ENCODE results near the gene ST6GAL1. TPM values are rescaled to one million over a fixed set of nuclear protein-coding genes. Genes with fewer than 3 reads are reported as not detected.
"Not testable (repeated sequence)": the region's sequence is repeated elsewhere in the genome, so short reads cannot be mapped to it uniquely, and the experiment has no call there.

Gene ST6GAL1
- total RNA-seq, 1 experiment from 2014 or later, result 0.11 TPM

GRCh38 chr3:186896875-186897274 is 33.5 kb upstream of the ST6GAL1 start:
- Histone ChIP-seq H3K9me3 (replicated peaks) (no peaks in the 10 kb centered on the region), H3K27ac (no peak overlapping the region), H3K27me3 (replicated peaks) (no peaks in the 10 kb centered on the region), H3K4me3 (no peak overlapping the region), H3K36me3 (no peaks in the 10 kb centered on the region), H3K4me1 (replicated peaks) (peaks cover 7% of the 10 kb centered on the region; the same call in 1 of the 2 replicates)
- DNase-seq (ENCODE audit: low read depth in 1 of 2, low spot score in 2 of 2), result no peak

DNA sequence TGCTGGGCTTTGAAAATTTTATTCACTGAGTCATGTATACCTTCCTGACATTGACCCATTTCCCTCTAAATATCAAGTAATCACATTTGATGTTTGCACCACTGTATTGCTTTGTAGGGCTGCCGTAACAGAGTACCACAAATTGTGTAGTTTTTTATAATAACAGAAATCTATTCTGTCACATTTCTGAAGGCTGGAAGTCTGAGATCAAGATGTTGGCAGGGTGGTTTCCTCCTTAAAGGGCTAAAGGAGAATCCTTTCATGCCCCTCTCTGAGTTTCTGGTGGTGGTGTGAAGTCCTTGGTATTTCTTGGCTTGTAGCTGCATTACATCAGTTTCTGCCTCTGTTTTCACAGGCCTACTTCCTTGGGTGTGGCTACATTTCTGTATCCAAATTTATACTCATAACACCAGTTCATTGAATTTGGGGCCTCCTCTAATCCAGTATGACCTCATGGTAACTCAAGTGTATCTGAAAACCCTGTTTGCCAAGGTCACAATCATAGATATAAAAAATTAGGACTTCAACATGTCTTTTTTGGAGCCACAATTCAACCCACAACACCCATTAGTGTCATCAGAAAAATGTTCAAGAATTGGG is 29.1 kb upstream of the ST6GAL1 start:
- Histone ChIP-seq H3K4me3 (no peak overlapping the region), H3K27ac (no peak overlapping the region), H3K9me3 (replicated peaks) (no peaks in the 10 kb centered on the region), H3K27me3 (replicated peaks) (no peaks in the 10 kb centered on the region), H3K36me3 (no peaks in the 10 kb centered on the region), H3K4me1 (replicated peaks) (peaks cover 10% of the 10 kb centered on the region; the same call in 1 of the 2 replicates)
- no peak for DNase-seq (ENCODE audit: low read depth in 1 of 2, low spot score in 2 of 2)

DNA sequence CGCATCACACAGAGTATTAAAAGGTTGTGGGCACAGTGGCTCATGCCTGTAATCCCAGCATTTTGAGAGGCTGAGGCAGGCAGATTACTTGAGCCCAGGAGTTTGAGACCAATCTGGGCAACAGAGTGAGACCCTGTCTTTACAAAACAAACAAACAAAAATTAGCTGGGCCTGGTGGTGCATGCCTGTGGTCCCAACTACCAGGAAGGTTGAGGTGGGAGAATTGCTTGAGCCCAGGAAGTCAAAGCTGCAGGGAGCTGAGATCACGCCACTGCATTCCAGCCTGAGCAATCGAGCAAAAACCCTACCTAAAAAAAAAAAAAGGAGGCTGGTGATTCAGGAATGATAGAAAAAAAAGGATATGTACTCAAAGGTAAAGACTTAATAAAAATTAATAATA is 28.2 kb upstream of the ST6GAL1 start:
- no peak overlapping the region for H3K4me3 ChIP-seq
- H3K27me3 ChIP-seq (replicated peaks), result no peaks in the 10 kb centered on the region
- H3K36me3 ChIP-seq, result no peaks in the 10 kb centered on the region
- H3K9me3 ChIP-seq (replicated peaks), result no peaks in the 10 kb centered on the region
- no peak overlapping the region; the same call in 1 of the 2 replicates for H3K27ac ChIP-seq
- peaks cover 10% of the 10 kb centered on the region; the same call in 1 of the 2 replicates for H3K4me1 ChIP-seq (replicated peaks)
- DNase-seq (ENCODE audit: low read depth in 1 of 2, low spot score in 2 of 2), result peak in 1 of 2 experiments; percentile 33

- Histone ChIP-seq H3K4me3 (no peak overlapping the region), H3K27ac (no peak overlapping the region), H3K4me1 (replicated peaks) (peaks cover 10% of the 10 kb centered on the region; the same call in 1 of the 2 replicates), H3K9me3 (replicated peaks) (no peaks in the 10 kb centered on the region), H3K36me3 (no peaks in the 10 kb centered on the region), H3K27me3 (replicated peaks) (no peaks in the 10 kb centered on the region)
- DNase-seq (ENCODE audit: low read depth in 1 of 2, low spot score in 2 of 2), result no peak
These were observed 27.6 kb upstream of the ST6GAL1 start for GRCh38 chr3:186902713-186903112.

GRCh38 chr3:186903676-186904075 is 26.6 kb upstream of the ST6GAL1 start:
- H3K9me3 ChIP-seq (replicated peaks); H3K4me1 ChIP-seq (replicated peaks); H3K4me3 ChIP-seq; H3K27ac ChIP-seq; H3K27me3 ChIP-seq (replicated peaks); DNase-seq (ENCODE audit: low read depth in 1 of 2, low spot score in 2 of 2); H3K36me3 ChIP-seq: not testable (repeated sequence)

DNA sequence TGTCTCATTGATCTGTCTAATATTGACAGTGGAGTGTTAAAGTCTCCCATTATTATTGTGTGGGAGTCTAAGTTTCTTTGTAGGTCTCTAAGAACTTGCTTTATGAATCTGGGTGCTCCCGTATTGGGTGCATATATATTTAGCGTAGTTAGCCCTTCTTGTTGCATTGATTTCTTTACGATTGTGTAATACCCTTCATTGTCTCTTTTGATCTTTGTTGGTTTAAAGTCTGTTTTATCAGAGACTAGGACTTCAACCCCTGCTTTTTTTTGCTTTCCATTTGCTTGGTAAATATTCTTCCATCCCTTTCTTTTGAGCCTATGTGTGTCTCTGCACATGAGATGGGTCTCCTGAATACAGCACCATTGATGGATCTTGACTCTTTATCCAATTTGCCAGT is 23.3 kb upstream of the ST6GAL1 start:
- not testable (repeated sequence) for H3K4me3 ChIP-seq; H3K9me3 ChIP-seq (replicated peaks); H3K27me3 ChIP-seq (replicated peaks); H3K36me3 ChIP-seq; H3K4me1 ChIP-seq (replicated peaks); H3K27ac ChIP-seq; DNase-seq (ENCODE audit: low read depth in 1 of 2, low spot score in 2 of 2)

DNA sequence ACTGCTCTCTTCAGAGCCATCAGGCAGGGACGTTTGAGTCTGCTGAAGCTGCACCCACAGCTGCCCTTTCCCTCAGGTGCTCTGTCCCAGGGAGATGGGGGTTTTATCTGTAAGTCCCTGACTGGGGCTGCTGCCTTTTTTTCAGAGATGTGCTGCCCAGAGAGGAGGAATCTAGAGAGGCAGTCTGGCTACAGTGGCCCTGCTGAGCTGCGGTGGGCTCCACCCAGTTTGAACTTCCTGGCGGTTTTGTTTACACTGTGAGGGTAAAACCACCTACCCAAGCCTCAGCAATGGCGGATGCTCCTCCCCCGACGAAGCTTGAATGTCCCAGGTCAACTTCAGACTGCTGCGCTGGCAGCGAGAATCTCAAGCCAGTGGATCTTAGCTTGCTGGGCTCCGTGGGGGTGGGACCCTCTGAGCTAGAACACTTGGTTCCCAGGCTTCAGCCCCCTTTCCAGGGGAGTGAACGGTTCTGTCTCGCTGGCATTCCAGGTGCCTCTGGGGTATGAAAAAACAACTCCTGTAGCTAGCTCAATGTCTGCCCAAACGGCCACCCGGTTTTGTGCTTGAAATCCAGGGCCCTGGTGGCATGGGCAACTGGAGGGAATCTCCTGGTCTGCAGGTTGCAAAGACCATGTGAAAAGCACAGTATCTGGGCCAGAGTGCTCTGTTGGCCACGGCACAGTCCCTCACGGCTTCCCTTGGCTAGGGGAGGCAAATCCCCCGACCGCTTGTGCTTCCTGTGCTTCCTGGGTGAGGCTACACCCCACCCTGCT is 21.1 kb upstream of the ST6GAL1 start:
- no peaks in the 10 kb centered on the region for H3K36me3 ChIP-seq
- H3K4me3 ChIP-seq, result no peak overlapping the region
- no peaks in the 10 kb centered on the region for H3K9me3 ChIP-seq (replicated peaks)
- H3K27me3 ChIP-seq (replicated peaks), result no peaks in the 10 kb centered on the region
- H3K27ac ChIP-seq, result no peak overlapping the region
- no peaks in the 10 kb centered on the region for H3K4me1 ChIP-seq (replicated peaks)
- no peak for DNase-seq (ENCODE audit: low read depth in 1 of 2, low spot score in 2 of 2)

DNA sequence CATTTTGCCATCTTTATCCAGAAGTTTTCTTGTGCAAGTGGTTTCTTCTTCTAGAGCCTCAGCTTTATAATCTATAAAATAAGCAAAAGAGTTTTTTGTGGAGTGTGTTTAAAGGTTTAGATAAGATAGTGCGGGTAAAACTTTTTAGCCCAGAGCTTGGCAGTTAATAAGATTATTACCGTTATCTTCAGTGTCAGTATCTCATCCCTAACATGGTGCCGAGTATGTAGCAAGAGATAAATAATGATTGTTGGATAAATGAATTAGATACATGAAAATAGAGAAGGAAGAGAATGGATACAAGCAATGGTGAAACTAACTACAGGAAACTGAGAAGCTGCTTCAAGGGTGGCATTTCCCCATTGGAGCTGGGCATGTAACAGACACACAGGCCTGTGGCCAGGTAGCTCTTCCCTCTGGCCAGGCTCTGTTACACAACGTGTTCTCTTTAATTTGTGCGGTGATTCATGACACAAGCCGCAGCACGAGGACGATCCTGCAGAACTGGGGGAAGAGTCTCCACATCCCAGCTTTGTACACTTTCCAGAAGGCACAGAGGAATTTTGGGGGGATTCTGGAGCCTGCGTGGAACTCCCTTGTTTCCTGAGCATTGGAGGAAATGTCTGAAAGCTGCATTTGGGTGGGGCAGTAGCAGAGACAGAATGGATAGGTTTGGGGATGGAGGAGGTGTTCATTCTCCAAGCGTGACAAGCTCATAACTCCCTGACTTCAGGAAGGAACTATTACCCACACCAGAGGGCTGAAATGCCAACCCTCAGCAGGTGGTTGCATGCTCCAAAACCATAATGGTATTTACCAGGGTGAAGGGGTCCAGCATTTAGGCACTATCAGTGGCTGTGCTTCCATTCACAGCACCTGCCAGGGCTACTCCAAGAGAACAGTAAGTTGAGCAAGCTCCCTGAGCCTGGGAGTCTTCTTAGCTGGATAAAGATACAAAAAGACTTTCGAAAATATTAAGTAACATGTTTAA is 14.2 kb upstream of the ST6GAL1 start:
- Histone ChIP-seq H3K4me1 (replicated peaks) (no peaks in the 10 kb centered on the region), H3K27ac (no peak overlapping the region), H3K36me3 (no peaks in the 10 kb centered on the region), H3K9me3 (replicated peaks) (no peaks in the 10 kb centered on the region), H3K27me3 (replicated peaks) (0 out of 2 replicates have a peak, but pooled peaks cover 3% of the 10 kb centered on the region), H3K4me3 (no peak overlapping the region)
- DNase-seq (ENCODE audit: low read depth in 1 of 2, low spot score in 2 of 2), result no peak

- Histone ChIP-seq H3K36me3 (no peaks in the 10 kb centered on the region), H3K27ac (no peak overlapping the region), H3K4me3 (no peak overlapping the region), H3K27me3 (replicated peaks) (0 out of 2 replicates have a peak, but pooled peaks cover 3% of the 10 kb centered on the region), H3K9me3 (replicated peaks) (no peaks in the 10 kb centered on the region), H3K4me1 (replicated peaks) (no peaks in the 10 kb centered on the region)
- DNase-seq (ENCODE audit: low read depth in 1 of 2, low spot score in 2 of 2), result no peak
These were observed 12.6 kb upstream of the ST6GAL1 start for GRCh38 chr3:186917512-186918312.

- Histone ChIP-seq H3K27ac (no peak overlapping the region), H3K36me3 (no peaks in the 10 kb centered on the region), H3K27me3 (replicated peaks) (0 out of 2 replicates have a peak, but pooled peaks cover 3% of the 10 kb centered on the region), H3K9me3 (replicated peaks) (no peaks in the 10 kb centered on the region), H3K4me1 (replicated peaks) (no peaks in the 10 kb centered on the region), H3K4me3 (no peak overlapping the region)
- no peak for DNase-seq (ENCODE audit: low read depth in 1 of 2, low spot score in 2 of 2)
These were observed 10.0 kb upstream of the ST6GAL1 start for GRCh38 chr3:186920301-186920700.

DNA sequence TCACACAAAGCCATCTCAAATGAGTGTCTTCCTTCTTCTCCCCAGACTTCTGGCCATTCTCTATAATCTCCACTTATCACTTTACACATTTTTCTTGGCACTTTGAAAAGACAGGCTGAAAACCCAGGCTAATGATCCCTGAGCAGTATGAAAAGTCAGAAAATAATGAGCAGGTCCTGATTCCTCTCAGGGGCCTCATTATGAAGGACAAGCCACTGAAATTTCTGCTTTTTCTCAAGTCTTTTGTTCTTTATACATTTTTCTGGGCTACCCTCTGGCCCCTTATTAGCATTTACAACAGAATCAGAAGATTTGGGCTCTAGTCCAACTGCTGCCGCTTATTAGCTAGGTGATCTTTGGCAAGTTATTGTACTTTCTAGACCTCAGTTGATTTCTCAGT is 9.5 kb upstream of the ST6GAL1 start:
- Histone ChIP-seq H3K27ac (no peak overlapping the region), H3K9me3 (replicated peaks) (no peaks in the 10 kb centered on the region), H3K27me3 (replicated peaks) (0 out of 2 replicates have a peak, but pooled peaks cover 3% of the 10 kb centered on the region), H3K36me3 (no peaks in the 10 kb centered on the region), H3K4me1 (replicated peaks) (no peaks in the 10 kb centered on the region), H3K4me3 (no peak overlapping the region)
- no peak for DNase-seq (ENCODE audit: low read depth in 1 of 2, low spot score in 2 of 2)

DNA sequence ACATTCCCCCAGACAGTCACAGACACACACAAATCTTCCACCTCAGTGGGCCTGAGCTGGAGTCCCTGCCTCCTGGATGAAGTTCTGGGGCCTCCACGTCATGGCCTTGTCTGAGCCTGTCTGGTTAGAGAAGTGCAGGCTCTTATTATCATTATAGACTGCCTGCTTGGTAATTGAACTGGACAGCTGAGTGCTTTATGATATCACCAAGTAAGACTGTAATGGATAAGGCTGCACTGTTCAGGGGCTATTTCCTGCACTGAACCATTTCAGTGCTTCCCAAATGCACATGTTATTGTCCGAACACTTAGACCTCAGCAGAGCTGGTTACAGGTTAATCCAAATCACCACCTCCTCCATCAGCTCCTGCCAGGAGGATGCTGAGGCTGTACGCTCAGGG is 8.7 kb upstream of the ST6GAL1 start:
- Histone ChIP-seq H3K4me1 (replicated peaks) (no peaks in the 10 kb centered on the region), H3K4me3 (no peak overlapping the region), H3K9me3 (replicated peaks) (no peaks in the 10 kb centered on the region), H3K27ac (no peak overlapping the region), H3K27me3 (replicated peaks) (0 out of 2 replicates have a peak, but pooled peaks cover 3% of the 10 kb centered on the region), H3K36me3 (no peaks in the 10 kb centered on the region)
- DNase-seq (ENCODE audit: low read depth in 1 of 2, low spot score in 2 of 2), result no peak

- H3K27me3 ChIP-seq (replicated peaks), result 0 out of 2 replicates have a peak, but pooled peaks cover 3% of the 10 kb centered on the region
- H3K36me3 ChIP-seq, result no peaks in the 10 kb centered on the region
These were observed 8.1 kb upstream of the ST6GAL1 start for GRCh38 chr3:186922224-186922623.

More at GRCh38 chr3:186922224-186922623, 8.1 kb upstream of the ST6GAL1 start:
- H3K27ac ChIP-seq, result no peak overlapping the region
- no peaks in the 10 kb centered on the region for H3K9me3 ChIP-seq (replicated peaks)
- H3K4me3 ChIP-seq, result no peak overlapping the region
- DNase-seq (ENCODE audit: low read depth in 1 of 2, low spot score in 2 of 2), result no peak
- H3K4me1 ChIP-seq (replicated peaks), result no peaks in the 10 kb centered on the region
